GM18868 (cell line): ENCODE results near the gene CRYBG1.

Experiments
- ATAC-seq: cut with Tn5 transposase; IDR thresholded peaks from one replicate; pipeline ENCODE4 v1.9.1; 2021; ENCODE audit warnings: mild to moderate bottlenecking, moderate library complexity; ENCODE audit not compliant: unreplicated experiment

The CRYBG1 gene

GRCh38 chr6:106520711-106521401, 160.3 kb downstream of the CRYBG1 start:
- peak; percentile 62 for ATAC-seq

GRCh38 chr6:106522562-106523250, 162.2 kb downstream of the CRYBG1 start:
- no peak for ATAC-seq

GRCh38 chr6:106525107-106525881, 164.8 kb downstream of the CRYBG1 start:
- ATAC-seq = peak; percentile 50

GRCh38 chr6:106525882-106526275, 165.4 kb downstream of the CRYBG1 start:
- ATAC-seq = no peak

- no peak for ATAC-seq
Observed at GRCh38 chr6:106527117-106527516, 166.6 kb downstream of the CRYBG1 start.

GRCh38 chr6:106527979-106528378, 167.5 kb downstream of the CRYBG1 start:
- ATAC-seq = no peak

- ATAC-seq = no peak
Observed at GRCh38 chr6:106528521-106528920, 168.0 kb downstream of the CRYBG1 start.

GRCh38 chr6:106529438-106529837, 168.9 kb downstream of the CRYBG1 start:
- no peak for ATAC-seq

GRCh38 chr6:106530026-106530425, 169.5 kb downstream of the CRYBG1 start:
- ATAC-seq = no peak

GRCh38 chr6:106530502-106530901, 170.0 kb downstream of the CRYBG1 start:
- no peak for ATAC-seq

GRCh38 chr6:106533054-106533453, 172.5 kb downstream of the CRYBG1 start:
- no peak for ATAC-seq

- no peak for ATAC-seq
Observed at GRCh38 chr6:106534004-106534403, 173.5 kb downstream of the CRYBG1 start.

- no peak for ATAC-seq
Observed at GRCh38 chr6:106534564-106534982, 174.1 kb downstream of the CRYBG1 start.

GRCh38 chr6:106535012-106535411, 174.5 kb downstream of the CRYBG1 start:
- no peak for ATAC-seq

GRCh38 chr6:106536357-106536756, 175.8 kb downstream of the CRYBG1 start:
- ATAC-seq = no peak

GRCh38 chr6:106536851-106537250, 176.3 kb downstream of the CRYBG1 start:
- no peak for ATAC-seq

- ATAC-seq = no peak
Observed at GRCh38 chr6:106537662-106538061, 177.1 kb downstream of the CRYBG1 start.

- ATAC-seq = no peak
Observed at GRCh38 chr6:106538145-106538544, 177.6 kb downstream of the CRYBG1 start.

- no peak for ATAC-seq
Observed at GRCh38 chr6:106539936-106540335, 179.4 kb downstream of the CRYBG1 start.

GRCh38 chr6:106540432-106540831, 179.9 kb downstream of the CRYBG1 start:
- no peak for ATAC-seq

GRCh38 chr6:106540907-106541306, 180.4 kb downstream of the CRYBG1 start:
- no peak for ATAC-seq

GRCh38 chr6:106546261-106546690, 185.8 kb downstream of the CRYBG1 start:
- no peak for ATAC-seq
